NCI-H2171 (cell line): Measurements from ENCODE around the gene TOGARAM1.
"Not testable (repeated sequence)": the region's sequence is repeated elsewhere in the genome, so short reads cannot be mapped to it uniquely, and the experiment has no call there.

Source experiments
- DNase-seq: peaks from one replicate; lab custom pipeline; 2025; lab: John Stamatoyannopoulos, UW

Gene TOGARAM1

DNA sequence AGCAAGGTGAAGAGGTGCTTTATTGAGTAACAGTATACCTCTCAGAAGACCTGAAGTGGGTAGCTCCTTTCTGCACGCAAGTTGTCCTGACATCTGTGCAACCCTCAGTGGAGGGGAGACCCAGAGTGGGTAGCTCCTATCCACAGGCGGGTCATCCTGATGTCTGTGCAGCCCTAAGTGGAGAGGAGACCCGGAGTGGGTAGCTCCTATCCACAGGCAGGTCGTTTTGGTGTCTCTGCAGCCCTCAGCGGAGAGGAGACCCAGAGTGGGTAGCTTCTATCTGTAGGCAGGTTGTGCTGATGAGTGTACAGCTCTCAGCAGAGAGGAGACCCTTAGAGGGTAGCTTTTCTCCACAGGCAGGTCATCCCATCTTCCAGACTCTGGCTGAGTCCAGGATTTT lies 76.9 kb downstream of the TOGARAM1 start:
- no peak for DNase-seq

DNA sequence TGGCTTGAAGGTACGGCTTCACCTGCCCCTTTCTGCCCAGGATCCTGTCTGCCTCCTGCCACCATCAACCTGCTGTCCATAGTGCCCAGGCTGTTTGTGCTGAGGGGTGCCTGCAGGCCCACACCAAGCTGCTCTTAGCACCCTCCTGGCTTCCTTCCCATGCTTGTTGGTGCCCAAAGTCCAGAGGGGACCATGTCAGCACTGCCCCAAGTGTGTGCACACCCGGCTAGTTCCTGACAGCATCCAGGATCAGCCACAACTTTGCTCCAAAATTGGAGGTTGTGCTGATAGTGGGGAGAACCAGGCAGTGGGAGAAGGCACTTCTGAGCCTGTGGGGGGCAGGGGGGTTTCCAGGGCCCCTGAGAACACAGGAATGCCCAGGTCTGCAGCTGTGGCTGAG lies 77.4 kb downstream of the TOGARAM1 start:
- DNase-seq = no peak

DNA sequence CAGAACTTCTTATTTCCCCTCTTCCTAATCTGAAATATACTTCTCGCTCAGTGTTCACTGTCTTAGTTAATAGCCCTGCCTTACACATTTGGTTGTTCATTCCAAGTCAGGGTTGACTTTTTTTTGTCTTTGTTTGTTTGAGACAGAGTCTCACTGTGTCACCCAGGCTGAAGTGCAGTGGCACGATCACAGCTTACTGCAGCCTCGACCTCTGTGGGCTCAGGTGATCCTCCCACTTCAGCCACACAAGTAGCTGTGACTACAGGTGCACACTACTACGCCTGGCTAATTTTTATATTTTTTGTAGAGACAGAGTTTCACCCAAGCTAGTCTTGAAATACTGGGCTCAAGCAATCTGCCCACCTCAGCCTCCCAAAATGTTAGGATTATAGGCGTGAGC lies 79.7 kb downstream of the TOGARAM1 start:
- DNase-seq = no peak

DNA sequence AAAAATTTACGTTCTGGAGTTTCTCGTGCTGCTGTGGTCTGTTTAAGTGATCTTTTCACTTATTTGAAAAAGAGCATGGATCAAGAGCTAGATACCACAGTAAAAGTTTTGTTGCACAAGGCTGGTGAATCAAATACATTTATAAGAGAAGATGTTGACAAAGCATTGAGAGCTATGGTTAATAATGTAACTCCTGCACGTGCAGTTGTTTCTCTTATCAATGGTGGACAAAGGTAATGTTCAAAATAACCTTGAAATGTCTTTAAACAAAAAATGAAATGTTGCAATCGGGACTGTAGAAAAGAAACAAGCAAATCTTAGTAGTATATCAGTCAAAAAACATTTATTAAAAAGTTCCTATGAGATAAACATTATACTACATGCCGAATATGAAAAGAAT lies 82.6 kb downstream of the TOGARAM1 start:
- no peak for DNase-seq

DNA sequence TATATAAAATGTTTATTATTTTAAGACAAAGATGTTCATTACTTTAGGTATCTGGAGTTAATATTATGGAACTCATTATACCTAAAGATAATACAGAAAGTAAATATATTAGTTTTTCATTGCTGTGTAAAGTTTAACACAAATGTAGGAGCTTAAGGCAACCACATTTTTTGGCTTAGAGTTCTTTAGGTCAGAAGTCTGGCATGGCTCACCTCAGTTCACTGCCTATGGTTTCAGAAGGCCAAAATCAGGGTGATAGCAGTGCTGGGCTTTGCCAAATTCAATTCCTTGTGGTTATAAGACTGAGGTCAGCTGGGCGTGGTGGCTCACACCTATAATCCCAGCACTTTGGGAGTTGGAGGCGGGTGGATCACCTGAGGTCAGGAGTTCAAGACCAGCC lies 86.4 kb downstream of the TOGARAM1 start:
- no peak for DNase-seq

DNA sequence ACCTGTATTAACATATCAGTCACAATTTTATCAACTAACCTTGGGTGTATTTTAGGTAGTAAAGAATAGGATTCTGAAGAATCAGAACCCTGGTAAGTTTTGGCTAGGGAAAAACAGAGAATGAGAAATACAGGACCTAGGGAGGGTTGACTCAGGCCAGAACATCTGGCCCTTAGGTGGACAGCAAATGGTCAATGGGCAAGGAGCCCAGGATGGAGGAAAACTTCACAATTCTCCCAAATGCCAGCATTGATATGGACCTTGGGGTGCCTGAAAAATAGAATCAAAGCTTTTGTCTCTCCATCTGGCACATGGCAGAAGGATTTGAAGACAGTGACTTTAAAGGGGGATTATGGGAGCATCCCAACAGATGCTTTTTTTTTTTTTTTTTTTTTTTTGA lies 89.2 kb downstream of the TOGARAM1 start:
- DNase-seq = no peak

DNA sequence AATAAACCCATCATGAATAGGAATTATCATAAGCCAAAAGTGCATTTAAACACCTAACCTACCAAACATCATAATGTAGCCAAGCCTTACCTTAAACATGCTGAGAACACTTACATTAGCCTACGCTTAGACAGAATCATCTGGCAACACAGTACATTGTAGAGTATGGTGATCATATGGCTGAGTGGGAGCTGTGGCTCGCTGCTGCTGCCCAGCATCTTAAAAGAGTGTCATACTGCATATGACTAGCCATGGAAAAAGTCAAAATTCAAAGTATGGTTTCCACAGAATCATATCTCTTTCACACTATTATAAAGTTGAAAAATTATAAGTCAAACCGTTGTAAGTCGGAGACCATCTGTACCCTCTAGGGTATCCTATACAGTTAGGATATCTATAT lies 89.9 kb downstream of the TOGARAM1 start:
- DNase-seq = no peak

DNA sequence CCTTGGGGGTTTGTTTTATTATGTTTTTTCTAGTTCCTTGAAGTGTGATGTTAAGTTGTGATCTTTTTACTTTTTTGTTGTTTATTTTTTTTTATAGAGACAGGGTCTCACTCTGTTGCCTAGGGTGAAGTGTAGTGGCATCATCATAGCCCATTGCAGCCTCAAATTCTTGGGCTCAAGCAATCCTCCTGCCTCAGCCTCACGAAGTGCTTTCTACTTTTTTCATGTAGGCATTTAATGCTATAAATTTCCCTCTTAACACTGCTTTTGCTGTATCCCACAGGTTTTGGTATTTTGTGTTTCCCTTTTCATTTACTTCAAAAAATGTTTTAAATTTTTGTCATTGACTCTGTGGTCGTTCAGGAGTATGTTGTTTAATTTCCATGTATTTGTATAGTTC lies 95.4 kb downstream of the TOGARAM1 start:
- no peak for DNase-seq

DNA sequence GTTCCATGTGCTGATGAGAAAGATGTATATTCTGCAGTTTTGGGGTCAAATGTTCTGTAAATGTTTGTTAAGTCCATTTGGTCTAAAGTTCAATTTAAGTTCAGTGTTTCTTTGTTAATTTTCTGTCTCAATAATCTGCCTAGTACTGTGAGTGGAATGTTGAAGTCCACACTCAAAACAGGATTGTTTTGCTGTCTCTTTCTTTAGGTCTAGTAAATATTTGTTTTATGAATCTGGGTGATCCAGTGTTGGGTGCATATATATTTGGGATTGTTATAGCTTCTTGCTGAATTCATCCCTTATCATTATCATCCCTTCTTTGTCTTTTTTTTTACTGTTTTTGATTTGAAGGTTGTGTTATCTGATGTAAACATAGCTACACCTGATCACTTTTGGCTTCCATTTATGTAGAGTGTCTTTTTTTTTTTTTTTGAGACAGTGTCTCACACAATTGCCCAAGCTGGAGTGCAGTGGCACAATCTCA lies 95.9 kb downstream of the TOGARAM1 start:
- DNase-seq = no peak

DNA sequence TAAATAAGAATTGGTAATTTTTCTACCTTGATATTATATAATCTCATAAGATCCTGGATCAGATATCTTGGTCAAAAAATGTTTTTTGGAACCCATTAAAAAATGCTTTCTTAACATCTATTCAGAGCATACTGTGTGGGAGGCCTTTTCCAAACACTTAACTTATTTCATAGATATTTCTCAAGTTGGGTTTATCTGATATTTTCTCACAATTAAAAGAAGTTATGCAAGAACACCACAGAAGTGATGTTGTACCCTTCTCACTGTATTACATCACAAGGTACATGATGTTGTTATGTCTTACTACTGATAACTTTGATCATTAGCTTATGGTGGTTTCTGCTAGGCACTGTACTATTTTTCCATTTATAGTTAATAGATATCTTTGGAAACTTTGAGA lies 98.6 kb downstream of the TOGARAM1 start:
- no peak for DNase-seq

DNA sequence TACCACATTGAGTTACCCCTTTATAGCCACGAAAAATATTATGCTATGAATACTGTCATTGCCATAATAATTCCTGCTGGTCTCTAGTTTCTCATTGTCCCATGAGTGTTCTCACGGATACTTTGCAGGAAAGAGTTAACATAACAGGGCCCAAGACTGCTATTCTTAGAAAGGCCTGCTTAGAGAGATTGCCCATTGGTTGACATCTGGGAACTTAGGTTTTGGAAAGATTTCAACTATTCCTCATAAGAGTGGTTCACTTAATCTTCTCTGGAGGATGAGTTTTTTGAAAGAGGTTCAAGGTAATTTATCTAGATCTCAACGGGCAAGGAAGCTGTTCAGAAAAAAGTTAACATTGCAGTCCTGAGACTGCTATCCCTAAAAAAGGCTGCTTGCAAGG lies 103.5 kb downstream of the TOGARAM1 start:
- DNase-seq = no peak

DNA sequence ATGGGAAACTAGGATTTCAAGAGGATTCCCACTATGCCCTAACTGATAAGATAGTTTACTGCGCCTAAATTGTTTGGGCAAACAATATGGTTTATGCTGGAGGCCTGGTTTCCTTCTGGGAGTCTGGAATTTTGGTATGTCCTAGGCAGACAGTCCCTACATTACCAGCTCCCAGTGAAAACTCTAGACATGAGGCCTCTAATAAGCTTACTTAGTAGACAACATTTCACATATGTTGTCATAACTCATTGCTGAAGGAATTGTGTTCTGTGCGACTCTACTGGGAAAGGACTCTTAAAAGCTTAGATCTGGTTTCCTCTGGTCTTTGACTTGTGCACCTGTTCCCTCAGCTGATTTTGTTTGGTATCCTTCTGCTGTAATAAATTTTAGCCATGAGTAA lies 104.0 kb downstream of the TOGARAM1 start:
- no peak for DNase-seq

DNA sequence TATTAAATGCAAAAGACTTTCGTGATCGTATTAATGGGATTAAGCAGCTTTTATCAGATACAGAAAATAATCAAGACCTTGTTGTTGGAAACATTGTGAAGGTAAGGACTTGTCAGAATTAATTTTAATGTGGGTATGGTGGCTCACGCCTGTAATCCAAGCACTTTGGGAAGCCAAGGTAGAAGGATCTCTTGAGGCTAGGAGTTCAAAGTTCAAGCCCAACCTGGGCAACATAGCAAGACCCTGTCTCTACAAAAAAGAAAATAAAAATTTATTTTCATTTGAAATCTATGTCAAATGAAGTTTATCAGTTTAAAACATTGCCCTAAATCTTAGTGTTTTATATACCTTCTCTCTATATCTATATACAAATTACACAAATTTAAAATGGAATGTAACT lies 104.7 kb downstream of the TOGARAM1 start:
- no peak for DNase-seq

DNA sequence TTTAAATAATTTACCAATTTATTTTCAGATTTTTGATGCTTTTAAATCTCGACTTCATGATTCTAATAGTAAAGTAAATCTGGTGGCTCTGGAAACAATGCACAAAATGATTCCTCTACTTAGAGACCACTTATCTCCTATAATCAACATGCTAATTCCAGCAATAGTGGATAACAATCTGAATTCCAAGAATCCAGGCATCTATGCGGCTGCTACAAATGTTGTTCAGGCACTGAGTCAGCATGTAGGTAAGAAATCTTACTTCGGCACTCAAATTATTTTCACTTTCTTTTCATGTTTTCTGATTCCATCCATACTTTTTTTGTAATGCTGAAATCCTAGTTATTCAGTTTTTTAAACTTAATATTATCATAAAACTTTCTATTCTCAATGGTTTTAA lies 106.4 kb downstream of the TOGARAM1 start:
- DNase-seq = no peak

DNA sequence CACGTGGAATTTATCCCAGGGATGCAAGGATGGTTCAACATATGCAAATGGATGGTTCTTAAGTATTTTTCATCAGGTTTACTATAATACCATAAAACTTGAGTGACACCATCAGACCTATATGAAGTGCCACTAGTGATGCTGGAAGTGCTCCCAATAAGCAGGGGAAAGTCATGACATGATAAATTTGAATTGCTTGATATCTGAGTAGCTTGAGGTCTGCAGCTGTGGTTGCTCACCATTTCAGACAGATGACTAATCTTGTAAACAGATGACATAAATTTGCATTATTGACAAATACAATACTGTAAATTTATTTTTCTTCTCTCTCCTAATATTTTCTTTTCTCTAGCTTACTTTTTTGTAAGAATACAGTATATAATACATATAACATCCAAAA lies 108.2 kb downstream of the TOGARAM1 start:
- no peak for DNase-seq

DNA sequence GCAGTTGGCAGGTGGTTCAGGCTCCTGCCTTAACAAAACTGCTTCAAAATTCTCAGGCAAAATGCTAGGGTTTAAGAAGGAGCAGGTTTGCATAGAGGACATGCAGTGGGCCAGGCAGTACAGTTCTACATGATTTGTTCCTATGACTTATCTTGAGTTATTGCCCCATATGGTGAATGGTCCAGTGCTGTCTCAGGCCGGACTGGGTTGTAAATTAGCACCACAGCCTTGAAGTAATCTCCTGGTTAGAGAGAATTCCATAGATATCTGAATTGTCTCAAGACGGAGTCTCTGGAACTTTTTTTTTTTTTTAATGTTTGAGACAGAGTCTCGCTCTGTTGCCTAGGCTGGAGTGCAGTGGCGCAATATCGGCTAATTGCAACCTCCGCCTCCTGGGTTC lies 110.1 kb downstream of the TOGARAM1 start:
- no peak for DNase-seq

DNA sequence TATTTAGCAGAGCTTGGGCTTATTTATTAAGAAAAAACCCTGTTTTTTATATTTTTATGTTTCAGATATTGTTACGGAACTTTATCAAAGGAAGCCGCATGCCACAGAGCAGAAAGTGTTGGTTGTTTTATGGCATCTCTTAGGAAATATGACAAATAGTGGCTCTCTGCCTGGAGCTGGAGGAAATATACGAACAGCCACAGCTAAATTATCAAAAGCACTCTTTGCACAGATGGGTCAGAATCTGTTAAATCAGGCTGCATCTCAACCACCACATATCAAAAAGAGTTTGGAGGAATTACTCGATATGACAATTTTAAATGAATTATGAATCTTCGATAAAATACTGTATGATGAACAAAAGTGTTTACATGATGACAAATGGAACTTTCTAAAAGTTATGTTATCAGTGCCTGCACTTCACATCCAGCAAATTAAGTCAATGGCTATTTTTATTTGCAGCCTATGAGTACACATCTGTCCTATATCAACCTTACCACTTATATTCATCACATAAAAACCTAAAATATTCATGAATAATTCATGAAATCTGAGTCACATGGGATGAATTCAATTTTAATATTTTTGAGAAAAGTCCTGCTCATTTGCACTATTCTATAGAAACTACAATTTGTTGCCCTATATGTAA lies 111.4 kb downstream of the TOGARAM1 start:
- DNase-seq = no peak

DNA sequence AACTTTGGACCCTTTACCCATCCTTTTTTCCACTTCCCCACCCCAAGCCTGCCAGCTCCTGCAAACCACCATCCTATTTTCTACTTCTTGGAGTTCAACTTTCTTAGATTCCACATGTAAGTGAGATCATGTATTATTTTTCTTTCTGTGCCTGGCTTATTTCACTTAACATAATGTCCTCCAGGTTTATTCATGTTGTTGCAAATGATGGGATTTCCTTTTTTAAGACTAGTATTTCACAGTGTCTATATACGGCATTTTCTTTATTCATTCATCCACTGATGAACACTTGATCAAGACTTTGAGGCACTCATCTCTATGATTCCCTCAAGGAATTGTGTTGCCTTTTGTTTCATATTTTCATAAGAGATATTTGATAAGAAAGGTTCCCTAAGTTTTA lies 116.3 kb downstream of the TOGARAM1 start:
- DNase-seq = no peak

DNA sequence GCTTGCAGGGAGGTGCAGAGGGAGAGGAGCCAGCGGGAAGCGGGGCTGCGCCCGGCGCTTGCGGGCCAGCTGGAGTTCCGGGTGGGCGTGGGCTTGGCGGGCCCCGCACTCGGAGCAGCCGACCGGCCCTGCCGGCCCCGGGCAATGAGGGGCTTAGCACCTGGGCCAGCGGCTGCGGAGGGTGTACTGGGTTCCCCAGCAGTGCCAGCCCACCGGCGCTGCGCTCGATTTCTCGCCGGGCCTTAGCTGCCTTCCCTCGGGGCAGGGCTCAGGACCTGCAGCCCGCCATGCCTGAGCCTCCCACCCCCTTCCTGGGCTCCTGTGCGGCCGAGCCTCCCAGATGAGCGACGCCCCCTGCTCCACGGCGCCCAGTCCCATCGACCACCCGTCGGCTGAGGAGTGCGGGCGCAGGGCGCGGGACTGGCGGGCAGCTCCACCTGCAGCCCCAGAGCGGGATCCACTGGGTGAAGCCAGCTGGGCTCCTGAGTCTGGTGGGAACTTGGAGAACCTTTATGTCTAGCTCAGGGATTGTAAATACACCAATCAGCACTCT lies 118.5 kb downstream of the TOGARAM1 start:
- not testable (repeated sequence) for DNase-seq

DNA sequence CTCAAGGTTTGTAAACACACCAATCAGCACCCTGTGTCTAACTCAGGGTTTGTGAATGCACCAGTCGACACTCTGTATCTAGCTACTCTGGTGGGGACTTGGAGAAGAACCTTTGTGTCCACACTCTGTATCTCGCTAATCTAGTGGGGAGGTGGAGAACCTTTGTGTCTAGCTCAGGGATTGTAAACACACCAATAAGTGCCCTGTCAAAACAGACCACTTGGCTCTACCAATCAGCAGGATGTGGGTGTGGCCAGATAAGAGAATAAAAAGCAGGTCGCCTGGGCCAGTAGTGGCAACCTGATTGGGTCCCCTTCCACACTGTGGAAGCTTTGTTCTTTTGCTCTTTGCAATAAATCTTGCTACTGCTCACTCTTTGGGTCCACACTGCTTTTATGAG lies 119.1 kb downstream of the TOGARAM1 start:
- not testable (repeated sequence) for DNase-seq

DNA sequence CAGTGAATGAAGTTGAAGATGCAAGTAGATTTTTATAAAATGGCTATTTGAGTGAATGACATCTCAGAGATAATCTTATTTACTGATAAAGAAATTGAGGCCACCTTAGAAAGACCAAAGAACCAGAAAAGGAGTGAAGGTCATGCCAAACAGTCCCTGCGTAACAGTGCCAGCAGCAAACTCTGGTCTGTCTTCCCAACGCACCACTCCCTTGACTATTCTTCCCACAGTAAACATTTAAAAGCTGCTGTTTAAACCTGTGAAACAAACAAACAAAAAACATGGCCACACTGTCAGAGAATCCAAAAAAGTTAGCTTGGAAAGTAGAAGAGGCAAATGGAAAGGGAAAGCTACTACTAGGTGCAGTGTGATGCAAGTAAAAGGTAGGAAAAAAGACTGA lies 120.4 kb downstream of the TOGARAM1 start:
- DNase-seq = no peak

DNA sequence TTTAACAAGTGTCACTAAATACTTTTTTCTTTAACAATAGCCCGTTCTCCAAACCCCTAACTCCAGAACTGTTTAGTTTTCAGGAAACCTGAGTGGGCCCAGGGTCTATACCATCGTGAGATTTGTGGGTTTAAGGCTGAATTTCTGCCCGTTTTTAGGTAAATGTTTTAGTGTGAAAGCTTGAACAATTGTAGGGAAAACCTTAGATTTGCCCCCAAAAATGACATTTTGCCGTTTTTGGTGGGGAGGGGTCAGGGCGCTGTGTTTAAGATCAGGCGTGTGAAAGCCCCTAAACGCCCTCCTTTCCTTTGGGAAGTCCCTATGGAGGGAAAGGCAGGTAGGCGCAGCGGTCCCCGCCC lies 121.6 kb downstream of the TOGARAM1 start:
- DNase-seq = no peak

DNA sequence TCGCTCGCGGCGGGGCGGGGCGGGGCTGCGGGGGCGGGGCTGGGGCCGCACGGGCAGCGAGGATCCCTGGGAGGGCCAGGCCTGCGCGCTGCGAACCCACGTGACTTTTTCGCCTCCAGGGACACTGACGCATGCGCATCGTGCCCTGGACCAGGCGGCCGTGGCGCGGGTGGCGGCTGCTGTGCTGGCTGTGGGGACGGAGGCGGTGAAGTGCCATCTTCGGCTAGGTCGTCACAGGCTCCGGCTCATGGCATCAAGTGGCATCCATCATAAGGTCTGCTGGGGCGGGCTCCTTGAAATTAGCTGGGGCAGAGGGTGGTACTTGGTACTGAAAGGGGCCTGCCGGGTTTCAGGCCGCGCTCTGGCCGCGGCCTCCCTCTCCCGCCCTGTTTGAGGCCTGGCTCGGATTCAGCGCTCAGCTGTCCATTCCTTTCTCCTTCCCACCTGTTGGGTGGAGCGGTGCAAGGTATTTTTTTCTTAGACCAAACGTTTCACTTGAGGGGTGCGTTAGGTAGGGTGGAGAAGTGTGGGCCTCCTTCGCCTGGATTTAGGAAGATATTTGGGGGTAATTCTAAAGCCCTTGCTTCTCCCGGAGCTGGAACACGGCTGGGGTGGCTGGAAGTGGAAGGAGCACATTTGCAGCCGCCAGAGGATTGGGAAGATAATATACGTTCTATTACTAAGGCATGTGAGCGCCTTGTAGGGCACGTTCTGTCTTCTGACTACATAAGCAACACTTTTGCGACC lies 122.2 kb downstream of the TOGARAM1 start, which contains the start of gene PRPF39:
Gene PRPF39 (plus strand): TSS at position 141 of the 747 bp plus-strand sequence. CDS start 11,124 bp downstream, outside the sequence.
- peak; percentile 95 for DNase-seq
